Neural progenitor cell (in vitro differentiated cells): Measurements from ENCODE around the gene ADCY3. TPM values are rescaled to one million over a fixed set of nuclear protein-coding genes. Genes with fewer than 3 reads are reported as not detected.

Experiments
- DNase-seq: peaks from one replicate; pipeline ENCODE4 v3.0.0-alpha.2; 2016; ENCODE audit warnings: low spot score
- H2AFZ ChIP-seq: fragments of 200-600 bp; sonication (generic); replicated peaks from 2 replicates; pipeline ENCODE4 v1.6.1; 2016; ENCODE audit warnings: antibody characterized with exemption
- H3F3A ChIP-seq: fragments of 200-600 bp; sonication (generic); 2 replicates; pipeline ENCODE4 v1.6.1; 2016; ENCODE audit warnings: antibody characterized with exemption, low read depth
- H3K27ac ChIP-seq: fragments of 200-600 bp; sonication (generic); 2 replicates; pipeline ENCODE4 v1.5.1; 2016; ENCODE audit warnings: mild to moderate bottlenecking
- H3K27me3 ChIP-seq: fragments of 200-600 bp; sonication (generic); 2 replicates; pipeline ENCODE4 v1.6.1; 2016; ENCODE audit warnings: mild to moderate bottlenecking, moderate library complexity
- H3K36me3 ChIP-seq: fragments of 200-600 bp; sonication (generic); 2 replicates; pipeline ENCODE4 v1.5.1; 2016
- H3K4me1 ChIP-seq: fragments of 200-600 bp; sonication (generic); 2 replicates; pipeline ENCODE4 v1.6.1; 2016; ENCODE audit warnings: mixed run types
- H3K4me2 ChIP-seq: fragments of 200-600 bp; sonication (generic); 2 replicates; pipeline ENCODE4 v1.6.1; 2016
- H3K4me3 ChIP-seq: fragments of 200-600 bp; sonication (generic); 2 replicates; pipeline ENCODE4 v1.5.1; 2016
- H3K79me2 ChIP-seq: fragments of 200-600 bp; sonication (generic); 2 replicates; pipeline ENCODE4 v1.6.1; 2016; ENCODE audit warnings: low read depth
- H3K9ac ChIP-seq: fragments of 200-600 bp; sonication (generic); 2 replicates; pipeline ENCODE4 v1.6.1; 2016
- H3K9me3 ChIP-seq: fragments of 200-600 bp; sonication (generic); 2 replicates; pipeline ENCODE4 v1.5.1; 2016; ENCODE audit warnings: low read depth
- H4K20me1 ChIP-seq: fragments of 200-600 bp; sonication (generic); 2 replicates; pipeline ENCODE4 v1.6.1; 2016; ENCODE audit warnings: low read depth
- H3K27ac Mint-ChIP-seq: 3 replicates; pipeline ENCODE4 v1.8.0; 2021; ENCODE audit warnings: mixed read lengths
- H3K27me3 Mint-ChIP-seq: 2 replicates; pipeline ENCODE4 v1.8.0; 2022; ENCODE audit warnings: low read depth, mild to moderate bottlenecking, inconsistent platforms, moderate library complexity, mixed read lengths; ENCODE audit not compliant: insufficient read depth
- H3K36me3 Mint-ChIP-seq: 3 replicates; pipeline ENCODE4 v1.8.0; 2021; ENCODE audit warnings: mixed read lengths
- H3K4me1 Mint-ChIP-seq: 3 replicates; pipeline ENCODE4 v1.8.0; 2021; ENCODE audit warnings: mixed read lengths
- H3K4me3 Mint-ChIP-seq: 3 replicates; pipeline ENCODE4 v1.8.0; 2021; ENCODE audit warnings: mild to moderate bottlenecking, moderate library complexity, mixed read lengths
- H3K9me3 Mint-ChIP-seq: 3 replicates; pipeline ENCODE4 v1.8.0; 2020; ENCODE audit warnings: mixed read lengths
- CTCF ChIP-seq: fragments of 200-600 bp; sonication (generic); IDR thresholded peaks from 2 replicates; pipeline ENCODE4 v1.5.1; 2017; ENCODE audit warnings: antibody characterized with exemption, mild to moderate bottlenecking
- EZH2 ChIP-seq: fragments of 200-600 bp; sonication (generic); IDR thresholded peaks from 2 replicates; pipeline ENCODE4 v1.6.1; 2017; ENCODE audit warnings: antibody characterized with exemption, mild to moderate bottlenecking, moderate library complexity
- EZH2phosphoT487 ChIP-seq: fragments of 200-600 bp; sonication (generic); IDR thresholded peaks from 2 replicates; pipeline ENCODE4 v1.6.1; 2017; ENCODE audit warnings: antibody characterized with exemption
- total RNA-seq: library from RNA; depleted of rRNA; stranded (reverse); fragments of >200 nt; gene quantifications from 2 replicates; pipeline ENCODE4 v1.2.3, GENCODE V29; 2015; ENCODE audit warnings: low replicate concordance

The ADCY3 gene
- total RNA-seq, 1 donor from 2014 or later, result 25.3 TPM

- peaks cover 6% of the 10 kb centered on the region for H3K4me1 ChIP-seq
- no peak overlapping the region for H3K9ac ChIP-seq
- H4K20me1 ChIP-seq, result peaks cover 19% of the 10 kb centered on the region
- H3K9me3 Mint-ChIP-seq, result peaks cover 4% of the 10 kb centered on the region
- TF ChIP-seq CTCF (no peak), EZH2phosphoT487 (no peak), EZH2 (no peak)
- no peak overlapping the region for H2AFZ ChIP-seq
- no peak overlapping the region for H3K27ac Mint-ChIP-seq
- H3K27ac ChIP-seq, result no peak overlapping the region
- H3K4me3 ChIP-seq, result no peak overlapping the region
- H3K36me3 ChIP-seq, result no peaks in the 10 kb centered on the region
- H3K9me3 ChIP-seq, result no peaks in the 10 kb centered on the region
- DNase-seq, result no peak
- H3K27me3 Mint-ChIP-seq, result peaks cover 5% of the 10 kb centered on the region
- H3K27me3 ChIP-seq, result peaks cover 3% of the 10 kb centered on the region
- H3K4me2 ChIP-seq, result no peak overlapping the region
- peaks cover 32% of the 10 kb centered on the region for H3K4me1 Mint-ChIP-seq
- peaks cover 14% of the 10 kb centered on the region for H3K36me3 Mint-ChIP-seq
- no peak overlapping the region for H3K4me3 Mint-ChIP-seq
- H3F3A ChIP-seq, result peaks cover 9% of the 10 kb centered on the region
- H3K79me2 ChIP-seq, result peaks cover 4% of the 10 kb centered on the region
These were observed 4.2 kb downstream of the ADCY3 start for GRCh38 chr2:24915796-24916195.

DNA sequence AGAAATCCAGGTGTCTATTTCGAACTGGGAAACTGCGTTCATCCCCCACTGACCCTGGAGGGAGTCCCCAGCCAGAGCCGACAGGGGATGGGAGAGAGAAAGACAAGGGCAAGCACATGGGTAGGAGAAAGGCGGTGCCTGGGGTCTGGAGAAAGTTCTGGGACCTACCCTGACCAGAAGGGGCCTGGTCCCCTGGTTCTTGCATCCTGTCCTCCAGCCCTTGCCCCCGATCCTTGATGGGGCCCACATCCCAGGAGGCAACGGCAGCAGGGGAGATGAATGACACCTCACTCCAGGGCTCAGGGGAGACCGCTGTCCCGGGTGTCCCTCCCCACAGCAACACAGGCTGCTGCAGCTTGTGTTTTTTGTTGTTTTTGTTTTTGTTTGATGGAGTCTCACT is 4.9 kb downstream of the ADCY3 start:
- H3K36me3 ChIP-seq, result no peaks in the 10 kb centered on the region
- Mint-ChIP-seq H3K9me3 (peaks cover 4% of the 10 kb centered on the region), H3K27ac (no peak overlapping the region), H3K36me3 (peaks cover 19% of the 10 kb centered on the region), H3K27me3 (peaks cover 5% of the 10 kb centered on the region), H3K4me1 (peaks cover 30% of the 10 kb centered on the region), H3K4me3 (no peak overlapping the region)
- H3K27ac ChIP-seq, result no peak overlapping the region
- H3F3A ChIP-seq, result peaks cover 6% of the 10 kb centered on the region
- H3K4me3 ChIP-seq, result no peak overlapping the region
- peaks cover 8% of the 10 kb centered on the region for H3K79me2 ChIP-seq
- no peak for DNase-seq
- no peaks in the 10 kb centered on the region for H3K27me3 ChIP-seq
- H4K20me1 ChIP-seq, result peaks cover 19% of the 10 kb centered on the region
- H3K4me2 ChIP-seq, result no peak overlapping the region
- no peak overlapping the region for H2AFZ ChIP-seq
- H3K9me3 ChIP-seq, result no peaks in the 10 kb centered on the region
- peaks cover 6% of the 10 kb centered on the region for H3K4me1 ChIP-seq
- H3K9ac ChIP-seq, result no peak overlapping the region
- no peak for TF ChIP-seq EZH2
- TF ChIP-seq CTCF, result no peak
- no peak for TF ChIP-seq EZH2phosphoT487

DNA sequence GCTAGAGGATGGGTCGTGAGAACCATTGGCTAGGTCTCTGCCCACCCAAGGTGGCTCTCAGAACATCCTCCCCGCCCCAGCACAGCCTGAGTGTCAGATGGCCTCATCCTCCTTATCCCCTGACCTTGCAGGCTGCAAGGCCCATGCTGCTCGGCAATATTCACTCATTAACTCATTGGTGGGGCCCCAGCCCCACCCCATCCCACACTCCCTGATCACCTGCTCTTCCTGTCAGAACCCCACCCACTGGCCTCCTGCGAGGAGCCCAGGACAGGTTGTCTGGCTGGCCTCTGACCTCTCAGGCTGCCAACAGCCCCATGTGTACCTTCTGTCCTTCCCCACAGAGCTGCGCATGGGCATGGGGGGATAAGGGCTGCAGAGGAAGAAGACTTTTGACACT is 5.3 kb downstream of the ADCY3 start:
- Histone ChIP-seq H3F3A (peaks cover 6% of the 10 kb centered on the region), H3K27me3 (no peaks in the 10 kb centered on the region), H3K36me3 (no peaks in the 10 kb centered on the region), H2AFZ (no peak overlapping the region), H3K9me3 (no peaks in the 10 kb centered on the region), H4K20me1 (peaks cover 19% of the 10 kb centered on the region), H3K79me2 (peaks cover 8% of the 10 kb centered on the region), H3K4me2 (no peak overlapping the region), H3K9ac (no peak overlapping the region), H3K4me1 (peaks cover 6% of the 10 kb centered on the region), H3K27ac (no peak overlapping the region), H3K4me3 (no peak overlapping the region)
- TF ChIP-seq EZH2 (no peak), CTCF (no peak), EZH2phosphoT487 (no peak)
- Mint-ChIP-seq H3K36me3 (peaks cover 24% of the 10 kb centered on the region), H3K9me3 (peaks cover 9% of the 10 kb centered on the region), H3K4me1 (peaks cover 31% of the 10 kb centered on the region), H3K27me3 (peaks cover 5% of the 10 kb centered on the region), H3K4me3 (no peak overlapping the region), H3K27ac (no peak overlapping the region)
- DNase-seq, result no peak
